ENCODE results near the gene STEAP1B. TPM values are rescaled to one million over a fixed set of nuclear protein-coding genes. Genes with fewer than 3 reads are reported as not detected.
"Not testable (repeated sequence)": the region's sequence is repeated elsewhere in the genome, so short reads cannot be mapped to it uniquely, and the experiment has no call there.

The STEAP1B gene
- total RNA-seq, 2 experiments from 2014 or later, result not detected

- H3K4me1 Mint-ChIP-seq (ENCODE audit: low read depth), result peaks cover 3% of the 10 kb centered on the region
- peaks cover 11% of the 10 kb centered on the region for H3K27me3 Mint-ChIP-seq
- ChIA-PET CTCF (no interaction called here), POLR2A (no interaction called here)
- no peaks in the 10 kb centered on the region for H3K36me3 Mint-ChIP-seq
- DNase-seq, result no peak
- H3K9me3 Mint-ChIP-seq, result no peaks in the 10 kb centered on the region
- H3K27ac Mint-ChIP-seq, result no peak overlapping the region
- intact Hi-C loops (cut with micrococcal nuclease), result no loop called here
- H3K4me3 Mint-ChIP-seq, result no peak overlapping the region
Observed at GRCh38 chr7:22435105-22435504, 64.9 kb downstream of the STEAP1B start.

- CTCF ChIA-PET, result no interaction called here
- POLR2A ChIA-PET, result no interaction called here
- no peak overlapping the region for H3K4me3 Mint-ChIP-seq
- no peak for DNase-seq
- H3K36me3 Mint-ChIP-seq, result no peaks in the 10 kb centered on the region
- H3K9me3 Mint-ChIP-seq, result no peaks in the 10 kb centered on the region
- H3K27me3 Mint-ChIP-seq, result peaks cover 11% of the 10 kb centered on the region
- H3K27ac Mint-ChIP-seq, result no peak overlapping the region
- intact Hi-C loops (cut with micrococcal nuclease), result no loop called here
- peaks cover 3% of the 10 kb centered on the region for H3K4me1 Mint-ChIP-seq (ENCODE audit: low read depth)
Observed at GRCh38 chr7:22433710-22434460, 66.1 kb downstream of the STEAP1B start.

GRCh38 chr7:22433165-22433700, 66.8 kb downstream of the STEAP1B start:
- intact Hi-C loops (cut with micrococcal nuclease); H3K4me1 Mint-ChIP-seq (ENCODE audit: low read depth); H3K27ac Mint-ChIP-seq; H3K9me3 Mint-ChIP-seq; H3K36me3 Mint-ChIP-seq; POLR2A ChIA-PET; CTCF ChIA-PET; H3K4me3 Mint-ChIP-seq; DNase-seq: not testable (repeated sequence)
- peaks cover 11% of the 10 kb centered on the region for H3K27me3 Mint-ChIP-seq

GRCh38 chr7:22432203-22432718, 67.7 kb downstream of the STEAP1B start:
- CTCF ChIA-PET, result no interaction called here
- POLR2A ChIA-PET, result no interaction called here
- intact Hi-C loops (cut with micrococcal nuclease), result no loop called here
- no peak overlapping the region for H3K27ac Mint-ChIP-seq
- no peaks in the 10 kb centered on the region for H3K36me3 Mint-ChIP-seq
- peaks cover 6% of the 10 kb centered on the region for H3K27me3 Mint-ChIP-seq
- no peak for DNase-seq
- no peaks in the 10 kb centered on the region for H3K9me3 Mint-ChIP-seq
- H3K4me1 Mint-ChIP-seq (ENCODE audit: low read depth), result peaks cover 3% of the 10 kb centered on the region
- no peak overlapping the region for H3K4me3 Mint-ChIP-seq

- H3K9me3 Mint-ChIP-seq, result no peaks in the 10 kb centered on the region
- POLR2A ChIA-PET, result no interaction called here
Observed at GRCh38 chr7:22430457-22430856, 69.5 kb downstream of the STEAP1B start.

GRCh38 chr7:22429386-22429785, 70.6 kb downstream of the STEAP1B start:
- CTCF ChIA-PET, result interaction anchor here (1.1 kb wide), 1 partner anchor 320 kb away, joined by 3 read pairs; no protein-coding TSS in a partner anchor
- intact Hi-C loops (cut with micrococcal nuclease), result no loop called here
- no peaks in the 10 kb centered on the region for H3K4me1 Mint-ChIP-seq (ENCODE audit: low read depth)
- no peaks in the 10 kb centered on the region for H3K9me3 Mint-ChIP-seq
- H3K4me3 Mint-ChIP-seq, result no peak overlapping the region
- H3K27ac Mint-ChIP-seq, result no peak overlapping the region
- DNase-seq, result no peak
- H3K36me3 Mint-ChIP-seq, result no peaks in the 10 kb centered on the region
- H3K27me3 Mint-ChIP-seq, result peaks cover 2% of the 10 kb centered on the region
- POLR2A ChIA-PET, result no interaction called here

More at GRCh38 chr7:22430457-22430856, 69.5 kb downstream of the STEAP1B start:
- H3K4me3 Mint-ChIP-seq, result no peak overlapping the region
- no peak for DNase-seq
- intact Hi-C loops (cut with micrococcal nuclease), result no loop called here
- CTCF ChIA-PET, result no interaction called here
- H3K27ac Mint-ChIP-seq, result no peak overlapping the region
- H3K36me3 Mint-ChIP-seq, result no peaks in the 10 kb centered on the region
- H3K27me3 Mint-ChIP-seq, result peaks cover 2% of the 10 kb centered on the region
- H3K4me1 Mint-ChIP-seq (ENCODE audit: low read depth), result peaks cover 3% of the 10 kb centered on the region

GRCh38 chr7:22427855-22428254, 72.1 kb downstream of the STEAP1B start:
- intact Hi-C loops (cut with micrococcal nuclease), result no loop called here
- Mint-ChIP-seq H3K4me3 (no peak overlapping the region), H3K4me1 (ENCODE audit: low read depth) (no peaks in the 10 kb centered on the region), H3K27ac (no peak overlapping the region), H3K9me3 (no peaks in the 10 kb centered on the region), H3K36me3 (no peaks in the 10 kb centered on the region), H3K27me3 (no peaks in the 10 kb centered on the region)
- ChIA-PET POLR2A (no interaction called here), CTCF (interaction anchor here (1.6 kb wide), 1 partner anchor 355 kb away, joined by 3 read pairs; no protein-coding TSS in a partner anchor)
- DNase-seq, result no peak

- Mint-ChIP-seq H3K4me1 (ENCODE audit: low read depth) (no peaks in the 10 kb centered on the region), H3K27me3 (no peaks in the 10 kb centered on the region), H3K9me3 (no peaks in the 10 kb centered on the region), H3K36me3 (no peaks in the 10 kb centered on the region), H3K27ac (no peak overlapping the region), H3K4me3 (no peak overlapping the region)
- DNase-seq, result no peak
- ChIA-PET POLR2A (no interaction called here), CTCF (no interaction called here)
- intact Hi-C loops (cut with micrococcal nuclease), result no loop called here
Observed at GRCh38 chr7:22427104-22427503, 72.9 kb downstream of the STEAP1B start.

GRCh38 chr7:22426463-22427094, 73.4 kb downstream of the STEAP1B start:
- Mint-ChIP-seq H3K36me3 (no peaks in the 10 kb centered on the region), H3K9me3 (no peaks in the 10 kb centered on the region), H3K4me3 (no peak overlapping the region), H3K27ac (no peak overlapping the region), H3K4me1 (ENCODE audit: low read depth) (no peaks in the 10 kb centered on the region), H3K27me3 (no peaks in the 10 kb centered on the region)
- intact Hi-C loops (cut with micrococcal nuclease), result no loop called here
- CTCF ChIA-PET, result no interaction called here
- DNase-seq, result no peak
- POLR2A ChIA-PET, result no interaction called here

GRCh38 chr7:22425361-22425760, 74.6 kb downstream of the STEAP1B start:
- Mint-ChIP-seq H3K27me3 (no peaks in the 10 kb centered on the region), H3K27ac (no peak overlapping the region), H3K9me3 (no peaks in the 10 kb centered on the region), H3K4me3 (no peak overlapping the region), H3K36me3 (no peaks in the 10 kb centered on the region), H3K4me1 (ENCODE audit: low read depth) (no peaks in the 10 kb centered on the region)
- intact Hi-C loops (cut with micrococcal nuclease), result no loop called here
- POLR2A ChIA-PET, result no interaction called here
- CTCF ChIA-PET, result no interaction called here
- no peak for DNase-seq

- CTCF ChIA-PET, result no interaction called here
- Mint-ChIP-seq H3K27me3 (no peaks in the 10 kb centered on the region), H3K4me1 (ENCODE audit: low read depth) (no peaks in the 10 kb centered on the region), H3K9me3 (no peaks in the 10 kb centered on the region), H3K27ac (no peak overlapping the region), H3K36me3 (no peaks in the 10 kb centered on the region), H3K4me3 (no peak overlapping the region)
- intact Hi-C loops (cut with micrococcal nuclease), result no loop called here
- POLR2A ChIA-PET, result no interaction called here
- no peak for DNase-seq
Observed at GRCh38 chr7:22422831-22423615, 77.0 kb downstream of the STEAP1B start.

- CTCF ChIA-PET, result no interaction called here
Observed at GRCh38 chr7:22420973-22421635, 78.9 kb downstream of the STEAP1B start.

More at GRCh38 chr7:22420973-22421635, 78.9 kb downstream of the STEAP1B start:
- Mint-ChIP-seq H3K4me1 (ENCODE audit: low read depth) (no peaks in the 10 kb centered on the region), H3K9me3 (no peaks in the 10 kb centered on the region), H3K36me3 (no peaks in the 10 kb centered on the region), H3K4me3 (no peak overlapping the region), H3K27ac (no peak overlapping the region), H3K27me3 (no peaks in the 10 kb centered on the region)
- intact Hi-C loops (cut with micrococcal nuclease), result no loop called here
- POLR2A ChIA-PET, result no interaction called here
- DNase-seq, result no peak
